ENCODE measurements around the gene CDH13.

The CDH13 gene

DNA sequence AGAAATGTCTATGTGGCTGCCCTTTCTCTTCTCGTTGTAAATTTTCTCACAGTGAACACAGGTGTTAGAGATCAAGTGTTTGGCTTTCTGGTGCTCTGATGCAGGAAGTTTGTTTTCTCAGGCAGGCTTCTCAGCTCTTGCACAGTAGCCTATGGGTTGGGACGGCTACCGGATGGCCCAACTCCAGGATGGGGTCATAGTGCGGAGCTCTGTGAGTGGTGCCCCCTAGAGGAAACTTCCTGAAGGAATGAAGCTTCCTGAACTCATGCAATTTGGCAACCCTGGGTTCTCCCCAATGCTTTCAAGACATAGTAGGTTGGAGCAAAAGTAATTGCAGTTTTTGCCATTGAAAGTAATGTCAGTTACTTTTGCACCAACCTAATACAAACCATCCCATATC, 773.5 kb downstream of the CDH13 start:
- FAIRE-seq (no peak), DNase-seq (ENCODE audit: low spot score) (no peak)

DNA sequence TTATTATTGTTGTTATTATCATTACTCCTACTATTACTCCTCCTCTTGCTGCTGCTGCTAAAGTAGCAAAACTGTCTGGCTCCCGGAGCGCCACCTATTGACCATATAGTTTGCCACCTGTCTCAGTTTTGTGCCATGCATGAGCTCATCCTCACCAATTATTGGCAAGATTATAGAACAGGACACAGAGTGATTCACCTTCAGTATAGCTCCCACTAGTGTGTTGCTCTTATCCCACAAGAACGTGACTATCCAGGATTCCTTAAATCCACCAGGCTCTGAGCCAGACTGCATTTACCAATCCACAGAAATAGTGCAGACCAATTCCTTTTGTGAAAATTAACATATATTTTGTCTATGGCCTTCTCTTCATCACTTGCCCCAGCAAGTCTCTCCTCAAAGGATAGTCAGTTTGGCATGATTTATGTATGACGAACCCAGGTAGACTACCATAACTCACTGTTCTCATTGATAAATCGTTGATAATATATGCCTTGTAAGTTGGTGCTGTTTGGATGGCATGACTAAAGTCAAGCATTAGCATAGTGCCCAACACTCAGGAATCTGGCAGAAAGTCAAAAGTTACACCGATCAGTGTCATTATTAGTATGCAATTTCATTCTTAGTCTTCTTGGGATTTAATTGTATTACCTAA, 775.5 kb downstream of the CDH13 start:
- no peak for DNase-seq (ENCODE audit: low spot score)
- FAIRE-seq, result no peak

DNA sequence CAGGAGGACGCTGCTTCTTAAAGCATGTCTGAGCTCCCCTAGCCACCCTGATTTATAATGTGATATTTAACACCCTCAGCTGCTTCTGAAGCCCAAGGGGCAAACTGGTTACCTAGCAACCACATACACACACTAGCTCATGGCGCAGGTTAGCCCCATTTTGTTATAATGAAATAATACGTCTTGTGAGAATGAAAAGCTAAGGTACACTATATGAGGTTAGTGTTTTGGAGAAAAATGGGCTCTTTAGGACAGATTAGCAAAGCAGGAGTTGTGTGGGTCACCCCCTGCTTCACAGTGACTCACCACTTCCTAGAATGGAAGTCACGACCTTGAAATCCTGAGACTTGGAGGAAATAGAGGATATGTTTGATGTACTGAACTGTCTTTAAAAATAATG, 776.2 kb downstream of the CDH13 start:
- DNase-seq (ENCODE audit: low spot score) (peak; percentile 9), FAIRE-seq (no peak)

DNA sequence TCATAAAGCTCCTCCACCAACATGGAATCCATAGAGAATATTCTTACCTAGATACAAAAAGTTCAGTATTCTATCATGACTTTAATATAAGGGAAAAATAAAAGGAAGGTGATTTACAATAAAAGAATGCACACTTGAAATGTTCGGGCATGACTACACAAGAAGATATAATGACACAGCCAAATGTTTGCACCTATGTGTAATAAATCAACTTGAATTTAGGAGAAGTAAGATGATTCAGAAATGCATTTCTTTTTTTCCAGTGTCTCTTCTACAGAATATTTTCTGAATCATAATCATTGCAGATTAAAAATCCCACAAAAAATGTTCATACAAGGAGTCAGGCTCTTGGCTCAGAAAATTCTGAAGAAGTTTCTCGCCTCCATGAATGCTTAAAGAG, 777.0 kb downstream of the CDH13 start:
- FAIRE-seq, result no peak
- DNase-seq (ENCODE audit: low spot score), result peak; percentile 48

DNA sequence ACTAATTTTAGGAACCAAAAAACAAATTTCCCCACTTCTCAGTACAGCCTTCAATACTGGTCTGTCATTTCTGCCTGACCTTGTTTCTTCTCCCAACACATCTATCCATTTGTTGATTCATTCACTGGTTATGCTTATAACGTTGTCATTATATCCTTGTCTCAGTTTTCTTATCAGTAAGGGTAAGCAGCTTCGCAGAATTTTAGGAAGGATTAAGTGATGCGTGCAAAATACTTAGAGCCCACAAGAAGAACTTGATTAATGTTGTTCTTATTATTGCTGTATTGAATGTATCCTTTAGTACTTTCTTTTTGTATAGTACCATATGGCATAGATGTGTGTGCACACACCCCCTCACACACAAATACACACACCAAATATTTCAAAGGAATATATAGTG, 777.5 kb downstream of the CDH13 start:
- DNase-seq (ENCODE audit: low spot score), result no peak
- no peak for FAIRE-seq

DNA sequence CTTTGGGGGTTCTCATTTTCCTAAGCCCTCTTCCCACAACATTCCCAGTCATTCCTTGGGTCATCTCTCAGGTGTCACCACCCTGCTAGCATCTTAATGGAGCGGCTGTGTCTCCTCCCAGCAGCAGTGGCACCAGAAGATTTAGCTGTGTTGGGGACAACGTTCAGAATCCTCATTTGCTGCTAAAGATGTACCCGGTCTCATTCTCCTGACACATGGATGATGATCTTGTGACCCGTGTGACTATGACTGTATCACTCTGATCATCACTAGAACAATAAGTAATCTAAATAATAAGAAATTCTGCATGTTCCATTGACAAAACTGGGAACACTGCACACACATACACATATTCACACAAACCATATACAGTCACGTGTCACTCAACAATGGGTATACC, 781.2 kb downstream of the CDH13 start:
- DNase-seq (ENCODE audit: low spot score) (no peak), FAIRE-seq (no peak)

DNA sequence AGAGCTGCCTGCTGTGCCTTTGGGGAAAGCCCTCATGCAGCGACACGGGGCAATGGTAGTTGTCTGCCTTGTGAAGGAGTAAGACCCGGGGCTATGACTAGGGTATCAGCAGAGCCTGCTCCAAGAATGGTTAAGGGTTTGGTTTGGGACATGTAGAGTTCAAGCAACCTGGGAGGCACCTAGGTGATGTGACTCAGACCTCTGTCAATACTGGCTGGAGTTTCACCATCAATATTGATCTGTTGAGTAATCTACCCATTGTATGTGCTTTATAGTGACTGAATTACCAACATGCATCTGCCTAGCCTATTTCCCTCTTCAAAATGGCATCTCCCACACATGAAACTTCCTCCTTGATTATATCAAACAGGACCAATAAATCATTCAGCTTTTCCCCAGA, 782.6 kb downstream of the CDH13 start:
- FAIRE-seq (no peak), DNase-seq (ENCODE audit: low spot score) (no peak)

DNA sequence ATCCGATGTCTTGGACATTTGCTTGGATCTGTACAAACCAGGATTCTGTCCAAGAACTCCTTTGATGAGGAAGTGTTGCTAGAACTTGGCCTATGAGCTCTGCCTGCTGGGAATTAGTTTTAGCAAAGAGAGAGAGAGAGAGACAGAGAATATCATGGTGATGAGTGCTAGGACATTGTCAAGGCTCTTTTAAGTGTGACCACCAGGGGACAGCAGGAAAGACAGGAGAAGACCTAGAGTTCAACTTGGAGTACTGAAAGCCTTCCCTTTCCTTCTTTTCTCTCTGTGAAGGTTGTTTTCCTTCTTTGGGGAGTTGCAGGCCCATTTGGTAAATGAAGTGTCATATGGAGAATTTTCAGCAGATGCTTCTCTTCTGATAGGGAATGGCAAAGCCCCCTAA, 791.8 kb downstream of the CDH13 start:
- DNase-seq (ENCODE audit: low spot score), result no peak
- FAIRE-seq, result no peak

DNA sequence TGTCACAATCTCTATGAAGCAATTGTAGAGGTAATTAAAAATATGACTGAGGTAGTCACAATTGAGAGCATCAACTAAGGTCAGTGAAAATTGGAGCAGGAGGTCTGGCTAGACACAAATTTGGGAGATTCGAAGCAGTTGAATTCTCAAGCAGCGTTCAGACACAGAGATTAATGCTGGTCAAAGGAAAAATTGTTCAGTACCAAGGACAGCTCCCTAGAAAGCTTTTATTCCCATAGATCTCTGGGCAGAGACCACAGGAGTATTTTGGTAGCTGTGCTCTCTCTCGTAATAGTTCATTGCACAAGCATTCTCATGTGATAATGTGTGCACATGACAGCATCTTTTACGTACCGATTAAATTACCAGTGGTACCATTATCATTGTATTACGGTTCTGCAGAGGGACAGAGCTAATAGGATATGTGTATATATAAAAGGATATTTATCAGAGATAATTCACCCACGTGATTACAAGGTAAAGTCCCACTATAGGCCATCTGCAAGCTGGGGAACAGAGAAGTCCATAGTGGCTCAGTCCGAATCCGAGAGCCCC, 793.5 kb downstream of the CDH13 start:
- DNase-seq (ENCODE audit: low spot score), result no peak
- no peak for FAIRE-seq

DNA sequence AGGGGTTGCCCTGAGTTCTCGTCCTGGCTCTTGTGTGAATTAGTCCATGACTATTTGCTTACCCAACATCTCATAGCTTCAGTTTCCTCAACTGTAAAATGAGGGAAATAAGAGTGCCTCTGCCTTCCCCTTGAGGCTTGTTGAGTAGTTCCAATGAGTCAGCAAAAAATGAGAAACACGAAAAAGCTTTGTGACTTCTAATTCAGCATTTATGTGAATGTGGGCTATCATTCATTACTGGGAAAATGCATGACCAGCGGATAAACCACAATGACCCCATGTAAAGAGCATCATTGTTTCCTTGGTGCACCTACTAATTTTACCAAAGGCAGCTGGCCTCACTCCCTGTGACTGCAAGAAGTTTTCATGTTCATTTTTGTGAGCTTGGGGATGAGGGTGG, 806.4 kb downstream of the CDH13 start:
- FAIRE-seq (no peak), DNase-seq (ENCODE audit: low spot score) (no peak)

DNA sequence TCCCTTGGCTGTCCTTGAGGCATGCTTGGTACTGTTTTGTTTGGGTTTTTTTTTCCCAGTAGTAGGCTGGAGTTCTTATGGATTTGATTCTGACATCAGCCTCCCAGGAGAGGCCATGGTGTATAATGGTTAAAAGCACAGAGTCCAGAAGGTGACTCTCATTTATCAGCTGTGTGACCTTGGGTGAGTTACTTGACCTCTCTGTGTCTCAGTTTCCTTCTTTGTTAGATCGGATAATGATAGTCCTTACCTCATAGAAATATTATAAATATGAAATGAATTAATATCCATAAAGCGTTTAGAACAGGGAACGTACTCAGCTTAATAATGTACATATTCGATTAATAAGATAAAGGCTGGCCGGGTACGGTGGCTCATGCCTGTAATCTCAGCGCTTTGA, 810.3 kb downstream of the CDH13 start:
- FAIRE-seq, result no peak
- DNase-seq (ENCODE audit: low spot score), result no peak

DNA sequence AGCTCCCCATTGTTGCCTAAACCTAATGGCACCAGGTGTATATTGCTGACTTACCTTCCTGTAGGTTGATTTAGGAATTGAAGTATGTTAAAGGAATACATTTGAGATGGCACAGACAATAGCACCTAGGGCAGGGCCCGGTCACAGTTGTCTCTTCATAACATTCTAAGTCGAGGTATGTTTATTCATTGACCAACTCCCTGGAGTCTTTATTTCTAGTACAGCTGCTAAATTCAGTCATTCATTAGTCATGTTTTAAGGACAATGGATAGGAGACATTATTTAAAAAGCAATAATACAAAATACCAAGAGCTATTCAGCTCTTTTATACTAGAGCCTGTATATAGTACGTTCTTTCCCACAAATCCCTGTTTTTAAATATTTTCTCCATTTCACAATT, 811.6 kb downstream of the CDH13 start:
- FAIRE-seq (no peak), DNase-seq (ENCODE audit: low spot score) (no peak)

DNA sequence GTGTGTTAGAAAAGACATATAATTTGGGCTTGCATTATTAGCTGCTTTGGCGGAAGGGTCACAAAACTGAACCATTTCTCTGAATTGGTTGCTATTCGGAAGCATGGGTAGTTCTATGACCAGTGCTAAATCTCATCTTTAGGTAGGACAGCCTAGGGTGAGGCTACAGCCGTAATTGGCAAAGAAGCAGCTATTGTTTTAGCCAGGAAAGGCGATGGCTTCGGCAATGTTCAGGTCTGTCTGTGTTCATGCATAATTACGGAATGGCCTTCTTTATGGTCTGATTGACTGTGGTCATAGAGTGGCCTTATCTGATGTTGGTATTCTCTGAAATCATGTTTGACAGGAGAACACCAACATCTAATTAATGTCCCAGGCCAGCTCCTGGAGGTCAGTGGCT, 812.6 kb downstream of the CDH13 start:
- FAIRE-seq (no peak), DNase-seq (ENCODE audit: low spot score) (no peak)

DNA sequence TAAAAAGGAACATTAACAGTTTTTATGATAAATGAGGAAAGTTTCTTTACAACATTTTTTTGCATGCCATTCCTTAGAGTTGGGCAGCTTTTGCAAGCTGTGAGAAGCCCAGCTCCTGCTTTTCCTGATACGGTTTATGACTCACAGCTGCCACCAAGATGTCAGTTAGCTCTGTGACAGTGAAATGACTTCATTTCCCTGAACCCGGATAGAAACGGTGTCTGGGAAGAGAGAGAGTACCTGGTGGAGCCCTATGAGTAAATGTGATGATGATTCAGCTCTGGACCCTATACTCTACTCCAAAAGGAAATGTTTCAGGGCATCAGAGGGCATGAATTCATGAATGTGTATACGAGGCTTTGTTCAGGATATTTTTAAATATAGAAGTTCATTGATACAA, 814.7 kb downstream of the CDH13 start:
- FAIRE-seq, result peak; percentile 12
- peak; percentile 60 for DNase-seq (ENCODE audit: low spot score)

DNA sequence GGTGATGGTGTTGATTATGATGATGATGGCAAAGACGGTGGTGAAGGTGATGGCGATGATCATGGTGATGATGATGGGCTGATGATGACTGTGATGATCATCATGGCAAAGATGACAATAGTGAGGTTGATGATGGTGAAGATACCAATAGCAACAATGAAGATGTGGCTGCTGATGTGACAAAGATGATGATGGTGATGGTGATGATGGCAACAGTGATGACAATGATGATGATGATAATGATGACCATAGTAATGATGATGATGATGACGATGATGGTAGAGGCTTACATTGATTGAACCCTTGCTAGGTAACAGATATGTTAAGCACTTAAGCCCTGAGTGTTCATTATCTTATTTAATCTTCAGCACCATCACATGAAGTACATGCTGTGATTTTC, 817.2 kb downstream of the CDH13 start:
- FAIRE-seq (no peak), DNase-seq (ENCODE audit: low spot score) (no peak)

DNA sequence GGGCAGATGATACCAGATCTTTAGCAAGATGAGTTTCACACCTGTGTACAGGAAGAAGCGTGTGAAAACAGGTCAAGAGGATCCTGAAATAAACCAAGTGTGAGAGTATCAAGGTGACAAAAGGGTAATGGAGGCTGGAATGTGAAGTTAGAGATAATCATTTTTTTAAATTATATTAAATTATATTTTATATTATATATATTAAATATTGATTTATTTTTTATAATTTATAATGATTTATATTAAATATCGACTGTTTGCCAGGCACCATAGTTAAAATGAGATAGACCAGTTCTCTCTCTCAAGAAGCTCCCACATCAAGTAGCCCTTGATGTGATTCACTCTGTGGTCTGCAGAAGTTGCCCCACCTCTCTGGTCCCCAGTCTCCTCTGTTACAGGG, 820.8 kb downstream of the CDH13 start:
- FAIRE-seq (no peak), DNase-seq (ENCODE audit: low spot score) (no peak)

DNA sequence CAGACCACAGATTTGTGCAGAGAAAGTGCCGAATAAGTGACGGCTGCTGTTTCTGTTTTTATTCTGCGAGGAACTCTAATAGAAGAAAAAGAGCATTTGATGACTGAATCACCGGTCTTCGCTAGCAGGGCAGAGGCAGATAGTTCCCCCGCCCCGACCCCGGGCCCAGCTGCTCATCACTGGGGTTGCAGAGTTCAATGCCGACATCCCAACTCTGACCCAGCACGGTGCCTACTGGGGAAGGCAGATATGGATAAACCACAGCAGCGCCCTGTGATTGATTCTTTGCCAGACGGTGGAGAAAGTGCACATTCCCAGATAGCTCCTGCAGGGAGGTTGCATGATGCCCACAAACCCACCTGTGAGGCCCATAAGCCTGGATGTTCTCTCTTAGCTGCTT, 823.1 kb downstream of the CDH13 start:
- no peak for DNase-seq (ENCODE audit: low spot score)
- no peak for FAIRE-seq

DNA sequence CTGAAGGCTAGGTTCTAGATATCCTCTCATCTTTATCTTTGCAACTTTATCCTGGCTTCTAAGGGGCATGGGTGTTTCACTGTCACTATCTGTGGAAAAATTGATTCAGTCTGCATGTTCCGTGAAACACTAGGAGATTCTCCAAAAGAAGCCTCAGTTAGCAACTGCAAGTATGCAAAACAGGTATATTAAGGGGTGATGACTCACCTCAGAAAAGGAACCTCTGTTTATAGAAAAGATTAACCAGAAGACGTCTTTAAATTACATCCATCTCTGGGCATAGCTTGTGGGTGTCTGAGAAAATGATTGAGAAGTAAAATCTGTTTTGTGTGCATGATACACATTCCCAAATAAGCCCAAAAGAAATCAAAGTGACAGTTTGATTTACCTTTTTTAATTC, 827.2 kb downstream of the CDH13 start:
- no peak for FAIRE-seq
- DNase-seq (ENCODE audit: low spot score), result no peak

DNA sequence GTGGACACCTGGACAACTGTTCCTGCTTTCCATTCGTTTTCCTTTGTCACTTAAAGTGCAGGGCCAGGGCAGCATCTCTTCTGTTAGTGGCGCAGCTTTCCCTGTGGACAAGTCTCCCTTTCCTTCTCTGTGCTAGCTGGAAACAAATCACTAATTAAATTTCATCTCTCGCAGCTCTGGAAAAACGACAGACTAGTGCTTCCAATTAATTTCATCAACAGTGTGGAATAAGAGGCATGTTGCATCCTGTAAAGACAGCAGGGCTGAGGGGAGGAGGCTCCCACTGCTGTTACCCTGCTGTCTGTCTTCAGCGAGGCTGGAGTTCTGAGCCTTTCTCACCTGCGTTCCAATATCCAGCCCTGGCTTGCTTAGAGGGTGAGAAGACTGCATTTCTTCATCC, 828.9 kb downstream of the CDH13 start:
- DNase-seq (ENCODE audit: low spot score) (no peak), FAIRE-seq (no peak)

DNA sequence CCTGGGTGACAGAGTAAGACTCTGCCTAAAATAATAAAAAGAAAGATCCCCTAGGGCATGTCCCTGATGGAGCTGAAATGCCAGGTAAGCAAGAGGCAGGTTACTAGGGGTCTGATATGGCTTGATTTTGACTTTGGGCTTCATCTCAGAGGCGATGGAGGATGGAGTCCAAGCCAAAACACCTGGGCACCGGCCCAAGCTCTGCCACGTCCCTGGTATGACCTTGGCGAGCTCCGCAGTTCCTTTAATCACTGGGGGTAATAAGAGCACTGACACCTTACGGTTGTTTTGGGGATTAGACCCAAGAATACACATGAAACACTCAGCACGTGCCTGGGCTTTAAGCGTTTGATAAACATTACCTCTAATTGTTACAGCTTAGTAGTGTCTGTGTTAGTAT, 830.2 kb downstream of the CDH13 start:
- DNase-seq (ENCODE audit: low spot score) (no peak), FAIRE-seq (no peak)

DNA sequence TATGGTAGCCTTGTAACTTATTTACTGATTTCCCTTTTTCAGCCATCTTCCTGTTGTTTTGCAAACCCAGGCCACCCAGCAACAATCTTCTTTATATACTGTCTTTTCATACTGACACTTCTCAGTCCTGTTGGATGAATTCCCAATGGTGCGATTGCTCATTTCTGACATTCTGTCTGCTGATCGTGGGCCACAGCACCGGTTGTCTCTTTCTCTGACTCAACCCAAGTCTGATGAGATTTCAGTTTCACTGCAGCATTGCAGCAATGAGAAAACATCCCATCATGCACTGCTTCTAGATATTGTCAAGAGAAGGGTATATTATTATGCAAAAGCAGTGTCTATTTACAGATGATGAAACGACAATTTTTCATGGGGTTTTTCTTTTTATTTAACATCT, 831.8 kb downstream of the CDH13 start:
- FAIRE-seq (peak; percentile 52), DNase-seq (ENCODE audit: low spot score) (peak; percentile 40)

DNA sequence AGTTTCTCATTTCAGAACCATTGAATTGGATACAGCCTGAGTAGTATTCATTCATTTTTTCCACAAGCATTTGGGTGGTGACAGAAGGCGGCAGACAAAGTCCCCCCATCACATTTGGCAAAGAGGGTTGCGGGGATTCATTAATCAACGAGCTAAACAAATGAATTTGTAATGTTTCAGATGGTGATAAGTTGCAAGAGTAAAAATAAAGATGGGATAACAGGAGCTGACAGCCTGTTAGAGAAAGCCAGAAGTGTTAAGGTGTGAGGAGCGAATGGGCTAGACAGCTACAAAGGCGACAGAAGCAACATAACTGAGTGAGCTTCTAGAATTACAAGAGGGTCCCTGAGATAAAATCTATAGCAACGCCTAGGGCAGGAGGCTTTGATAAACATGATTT, 838.2 kb downstream of the CDH13 start:
- FAIRE-seq (no peak), DNase-seq (ENCODE audit: low spot score) (no peak)

DNA sequence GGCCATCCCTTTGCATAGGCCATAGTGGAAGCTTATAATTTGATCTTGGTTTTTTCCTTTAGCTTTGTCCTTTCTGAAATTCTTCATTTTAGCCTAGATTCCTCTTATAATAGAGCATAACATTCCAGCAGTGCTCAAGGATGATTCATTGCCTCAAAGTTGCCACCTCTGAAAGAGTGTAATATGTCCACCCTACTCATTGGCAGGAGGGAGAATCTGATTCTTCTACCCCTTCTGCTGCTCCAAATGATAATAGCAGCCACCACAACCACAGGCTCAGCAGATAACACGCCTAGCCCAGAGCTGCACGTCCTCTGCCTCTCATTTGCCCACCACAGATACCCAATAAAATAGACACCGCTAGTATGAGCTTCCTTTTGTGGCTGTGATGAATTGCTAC, 843.6 kb downstream of the CDH13 start:
- FAIRE-seq (no peak), DNase-seq (ENCODE audit: low spot score) (no peak)

All from RCC 7860 (cell line).